ENCODE data around the gene SARNP. TPM values are rescaled to one million over a fixed set of nuclear protein-coding genes. Genes with fewer than 3 reads are reported as not detected.

The SARNP gene
- total and polyA plus RNA-seq, 9 of the 15 experiments (the other 6 are each of a cell fraction or from before 2014, with no cell fraction given): 70.1 to 400 (median 198) TPM

DNA sequence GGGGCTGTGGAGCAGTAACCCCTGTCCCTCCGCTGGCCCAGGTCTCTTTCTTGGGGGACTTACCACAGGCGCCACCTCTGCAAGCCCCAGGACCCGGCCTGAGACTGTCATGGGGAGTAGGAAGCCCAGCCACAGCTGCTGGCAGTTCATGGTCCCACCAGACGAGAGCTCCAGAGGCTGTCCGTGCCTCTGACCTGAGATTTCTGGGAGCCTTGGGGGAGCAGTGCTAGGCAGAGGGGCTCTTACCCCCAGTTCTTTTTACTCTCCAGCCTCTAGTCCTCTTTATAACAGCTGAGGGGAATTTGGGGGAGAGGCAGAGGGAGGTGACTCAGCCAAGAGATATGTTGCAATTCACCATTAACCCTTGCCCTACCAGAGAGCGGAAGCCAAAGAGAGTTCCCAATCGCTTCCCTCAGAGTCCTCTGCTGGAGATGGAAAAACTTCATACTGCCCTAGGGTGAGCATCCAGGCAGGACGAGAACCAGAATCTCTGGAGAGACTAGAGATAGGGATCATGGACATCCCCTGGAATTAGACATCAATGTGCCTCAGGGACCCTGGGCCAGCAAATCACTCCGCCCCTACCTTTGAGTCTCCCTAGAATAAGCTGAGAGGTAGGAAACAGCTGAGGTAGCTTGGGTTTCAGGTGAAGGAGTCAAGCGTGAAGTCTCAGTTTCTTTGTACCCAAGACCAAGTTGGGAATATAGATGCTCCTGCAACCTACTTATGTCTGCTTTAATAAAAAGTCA lies 25.3 kb upstream of the SARNP start, which contains the start of gene MMP19 (continued):
- TF ChIP-seq ZBTB8A (IDR thresholded peaks at IDR 0.05; ENCODE audit: partially characterized antibody): no peak
- TF ChIP-seq XRCC5 (IDR thresholded peaks at IDR 0.05; ENCODE audit: low read depth, low read length): peak; percentile 59; the same call in 1 of the 2 replicates
- TF ChIP-seq, protein P1, sequence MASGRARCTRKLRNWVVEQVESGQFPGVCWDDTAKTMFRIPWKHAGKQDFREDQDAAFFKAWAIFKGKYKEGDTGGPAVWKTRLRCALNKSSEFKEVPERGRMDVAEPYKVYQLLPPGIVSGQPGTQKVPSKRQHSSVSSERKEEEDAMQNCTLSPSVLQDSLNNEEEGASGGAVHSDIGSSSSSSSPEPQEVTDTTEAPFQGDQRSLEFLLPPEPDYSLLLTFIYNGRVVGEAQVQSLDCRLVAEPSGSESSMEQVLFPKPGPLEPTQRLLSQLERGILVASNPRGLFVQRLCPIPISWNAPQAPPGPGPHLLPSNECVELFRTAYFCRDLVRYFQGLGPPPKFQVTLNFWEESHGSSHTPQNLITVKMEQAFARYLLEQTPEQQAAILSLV (tag; IDR thresholded peaks at IDR 0.05): peak; percentile 78
- TF ChIP-seq TEAD4 (IDR thresholded peaks at IDR 0.05; ENCODE audit: low read length): peak; percentile 72
- no peak for TF ChIP-seq TEAD4 (CRISPR knock-in tag; IDR thresholded peaks at IDR 0.05; ENCODE audit: borderline replicate concordance)
- TF ChIP-seq ELF1 (tag; IDR thresholded peaks at IDR 0.05): peak; percentile 56; the same call in 1 of the 2 replicates
- TF ChIP-seq, protein P2, sequence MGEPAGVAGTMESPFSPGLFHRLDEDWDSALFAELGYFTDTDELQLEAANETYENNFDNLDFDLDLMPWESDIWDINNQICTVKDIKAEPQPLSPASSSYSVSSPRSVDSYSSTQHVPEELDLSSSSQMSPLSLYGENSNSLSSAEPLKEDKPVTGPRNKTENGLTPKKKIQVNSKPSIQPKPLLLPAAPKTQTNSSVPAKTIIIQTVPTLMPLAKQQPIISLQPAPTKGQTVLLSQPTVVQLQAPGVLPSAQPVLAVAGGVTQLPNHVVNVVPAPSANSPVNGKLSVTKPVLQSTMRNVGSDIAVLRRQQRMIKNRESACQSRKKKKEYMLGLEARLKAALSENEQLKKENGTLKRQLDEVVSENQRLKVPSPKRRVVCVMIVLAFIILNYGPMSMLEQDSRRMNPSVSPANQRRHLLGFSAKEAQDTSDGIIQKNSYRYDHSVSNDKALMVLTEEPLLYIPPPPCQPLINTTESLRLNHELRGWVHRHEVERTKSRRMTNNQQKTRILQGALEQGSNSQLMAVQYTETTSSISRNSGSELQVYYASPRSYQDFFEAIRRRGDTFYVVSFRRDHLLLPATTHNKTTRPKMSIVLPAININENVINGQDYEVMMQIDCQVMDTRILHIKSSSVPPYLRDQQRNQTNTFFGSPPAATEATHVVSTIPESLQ (CRISPR knock-in tag; IDR thresholded peaks at IDR 0.05): no peak
- peak in 1 of 2 experiments; percentile 20; a peak in 1 of 4 replicates for TF ChIP-seq RCOR1 (IDR thresholded peaks at IDR 0.05; ENCODE audit: borderline replicate concordance in 1 of 2, low read depth in 2 of 2, low read length in 2 of 2)
- peak; percentile 35 for TF ChIP-seq C11orf30 (IDR thresholded peaks at IDR 0.05; ENCODE audit: low read depth)
- TF ChIP-seq BRD9 (IDR thresholded peaks at IDR 0.05; ENCODE audit: low read depth, partially characterized antibody): peak; percentile 69
- no peak for TF ChIP-seq MCM7 (IDR thresholded peaks at IDR 0.05)
- TF ChIP-seq CHD1 (IDR thresholded peaks at IDR 0.05; ENCODE audit: low read length): no peak
- TF ChIP-seq ZBTB17 (CRISPR knock-in tag; IDR thresholded peaks at IDR 0.05): no peak
- TF ChIP-seq RFX5 (IDR thresholded peaks at IDR 0.05; ENCODE audit: low read depth, low read length): no peak
- no peak for TF ChIP-seq HSF4 (CRISPR knock-in tag; IDR thresholded peaks at IDR 0.05; ENCODE audit: borderline replicate concordance)
- no peak for TF ChIP-seq ATF1 (CRISPR knock-in tag; IDR thresholded peaks at IDR 0.05)
- no peak for TF ChIP-seq ATF1 (tag; IDR thresholded peaks at IDR 0.05)
- no peak for TF ChIP-seq PTBP1 (IDR thresholded peaks at IDR 0.05; ENCODE audit: low read depth, low read length)
- TF ChIP-seq, protein P3, sequence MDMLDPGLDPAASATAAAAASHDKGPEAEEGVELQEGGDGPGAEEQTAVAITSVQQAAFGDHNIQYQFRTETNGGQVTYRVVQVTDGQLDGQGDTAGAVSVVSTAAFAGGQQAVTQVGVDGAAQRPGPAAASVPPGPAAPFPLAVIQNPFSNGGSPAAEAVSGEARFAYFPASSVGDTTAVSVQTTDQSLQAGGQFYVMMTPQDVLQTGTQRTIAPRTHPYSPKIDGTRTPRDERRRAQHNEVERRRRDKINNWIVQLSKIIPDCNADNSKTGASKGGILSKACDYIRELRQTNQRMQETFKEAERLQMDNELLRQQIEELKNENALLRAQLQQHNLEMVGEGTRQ (CRISPR knock-in tag; IDR thresholded peaks at IDR 0.05): no peak
- no peak for TF ChIP-seq GTF2F1 (IDR thresholded peaks at IDR 0.05; ENCODE audit: low read depth, low read length)
- TF ChIP-seq HNRNPLL (IDR thresholded peaks at IDR 0.05; ENCODE audit: low read depth, low read length, poor library complexity, severe bottlenecking): no peak
- 0 out of 2 replicates have a peak, but pooled peaks have one; percentile 9 for TF ChIP-seq TOE1 (IDR thresholded peaks at IDR 0.05; ENCODE audit: borderline replicate concordance)
- TF ChIP-seq TOE1 (CRISPR knock-in tag; IDR thresholded peaks at IDR 0.05; ENCODE audit: borderline replicate concordance, low read depth): peak; percentile 30; the same call in 1 of the 2 replicates
- TF ChIP-seq FOS (IDR thresholded peaks at IDR 0.05; ENCODE audit: extremely low read depth, insufficient read length): peak; percentile 46
- peak; percentile 68; the same call in 1 of the 2 replicates for TF ChIP-seq ZNF444 (CRISPR knock-in tag; IDR thresholded peaks at IDR 0.05)

Data from K562 (cell line).